ENCODE results near the gene TMEM222. TPM values are rescaled to one million over a fixed set of nuclear protein-coding genes. Genes with fewer than 3 reads are reported as not detected.

TMEM222 gene
- total and polyA plus RNA-seq, 2 experiments from 2014 or later, result 53.0 to 59.0 TPM

- Histone ChIP-seq H3K27me3 (replicated peaks; ENCODE audit: insufficient read depth) (no peaks in the 10 kb centered on the region), H3K9me2 (ENCODE audit: insufficient read depth) (no peaks in the 10 kb centered on the region), H3K4me2 (ENCODE audit: unreplicated experiment) (no peak overlapping the region), H3K9me3 (ENCODE audit: low read depth) (no peaks in the 10 kb centered on the region), H3K36me3 (ENCODE audit: low read depth) (peaks cover 5% of the 10 kb centered on the region; the same call in 1 of the 2 replicates), H3K79me2 (ENCODE audit: insufficient read depth) (peaks cover 15% of the 10 kb centered on the region), H3F3A (ENCODE audit: insufficient read depth) (no peaks in the 10 kb centered on the region), H3K4me1 (ENCODE audit: insufficient read depth) (peaks cover 7% of the 10 kb centered on the region; the same call in 1 of the 2 replicates), H3K9ac (no peak overlapping the region), H3K27ac (no peak overlapping the region), H4K20me1 (ENCODE audit: insufficient read depth) (no peaks in the 10 kb centered on the region), H3K4me3 (no peak overlapping the region), H2AFZ (no peak overlapping the region)
- WGBS, 2 experiments (ENCODE audit: low coverage in 1 of 2, low lambda C conversion rate in 2 of 2, missing lambda C conversion rate in 2 of 2), result 89 to 95% methylated on average over 16 to 21 of the region's 21 CpGs
- in situ Hi-C loops (cut with MboI), result no loop called here
- DNase-seq, result no peak
- TF ChIP-seq EZH2phosphoT487 (IDR thresholded peaks at IDR 0.05; ENCODE audit: insufficient read depth, low read depth), result no peak
- TF ChIP-seq EZH2 (IDR thresholded peaks at IDR 0.05; ENCODE audit: insufficient read depth, poor library complexity, severe bottlenecking), result no peak
Measured at GRCh38 chr1:27361044-27361402, 39.1 kb downstream of the TMEM222 start.

- Histone ChIP-seq H2AFZ (no peak overlapping the region), H3K27ac (no peak overlapping the region), H3K79me2 (ENCODE audit: insufficient read depth) (peaks cover 15% of the 10 kb centered on the region), H3K4me3 (no peak overlapping the region), H4K20me1 (ENCODE audit: insufficient read depth) (no peaks in the 10 kb centered on the region), H3K9me2 (ENCODE audit: insufficient read depth) (no peaks in the 10 kb centered on the region), H3K36me3 (ENCODE audit: low read depth) (peaks cover 5% of the 10 kb centered on the region; the same call in 1 of the 2 replicates), H3K9me3 (ENCODE audit: low read depth) (no peaks in the 10 kb centered on the region), H3F3A (ENCODE audit: insufficient read depth) (no peaks in the 10 kb centered on the region), H3K4me1 (ENCODE audit: insufficient read depth) (peaks cover 7% of the 10 kb centered on the region; the same call in 1 of the 2 replicates), H3K9ac (no peak overlapping the region), H3K27me3 (replicated peaks; ENCODE audit: insufficient read depth) (no peaks in the 10 kb centered on the region), H3K4me2 (ENCODE audit: unreplicated experiment) (no peak overlapping the region)
- TF ChIP-seq EZH2phosphoT487 (IDR thresholded peaks at IDR 0.05; ENCODE audit: insufficient read depth, low read depth) (no peak), EZH2 (IDR thresholded peaks at IDR 0.05; ENCODE audit: insufficient read depth, poor library complexity, severe bottlenecking) (no peak)
- WGBS, 2 experiments (ENCODE audit: low coverage in 1 of 2, low lambda C conversion rate in 2 of 2, missing lambda C conversion rate in 2 of 2), result 98% methylated on average over 6 to 8 of the region's 8 CpGs
- in situ Hi-C loops (cut with MboI), result no loop called here
- no peak for DNase-seq
Measured at GRCh38 chr1:27361553-27361952, 39.6 kb downstream of the TMEM222 start.

GRCh38 chr1:27363766-27364695, 42.1 kb downstream of the TMEM222 start:
- in situ Hi-C loops (cut with MboI), result no loop called here
- TF ChIP-seq EZH2 (IDR thresholded peaks at IDR 0.05; ENCODE audit: insufficient read depth, poor library complexity, severe bottlenecking) (no peak), EZH2phosphoT487 (IDR thresholded peaks at IDR 0.05; ENCODE audit: insufficient read depth, low read depth) (no peak)
- 81 to 84% methylated on average over 25 to 26 of the region's 26 CpGs for WGBS, 2 experiments (ENCODE audit: low coverage in 1 of 2, low lambda C conversion rate in 2 of 2, missing lambda C conversion rate in 2 of 2)

GRCh38 chr1:27364696-27365371, 42.9 kb downstream of the TMEM222 start:
- DNase-seq, result no peak
- H2AFZ ChIP-seq, result peak overlapping the region; percentile 69
- peak overlapping the region; percentile 88 for H3K4me2 ChIP-seq (ENCODE audit: unreplicated experiment)
- TF ChIP-seq EZH2 (IDR thresholded peaks at IDR 0.05; ENCODE audit: insufficient read depth, poor library complexity, severe bottlenecking) (no peak), EZH2phosphoT487 (IDR thresholded peaks at IDR 0.05; ENCODE audit: insufficient read depth, low read depth) (no peak)
- H3K27ac ChIP-seq, result peak overlapping the region; percentile 97
- no peaks in the 10 kb centered on the region for H3K27me3 ChIP-seq (replicated peaks; ENCODE audit: insufficient read depth)
- H3K79me2 ChIP-seq (ENCODE audit: insufficient read depth), result peaks cover 15% of the 10 kb centered on the region
- in situ Hi-C loops (cut with MboI), result no loop called here
- H3K4me1 ChIP-seq (ENCODE audit: insufficient read depth), result peaks cover 15% of the 10 kb centered on the region
- H4K20me1 ChIP-seq (ENCODE audit: insufficient read depth), result no peaks in the 10 kb centered on the region
- H3K9ac ChIP-seq, result peak overlapping the region; percentile 99
- H3K9me2 ChIP-seq (ENCODE audit: insufficient read depth), result no peaks in the 10 kb centered on the region
- no peaks in the 10 kb centered on the region for H3F3A ChIP-seq (ENCODE audit: insufficient read depth)
- peak overlapping the region; percentile 77 for H3K4me3 ChIP-seq
- 55 to 59% methylated on average over 11 of the region's 11 CpGs for WGBS, 2 experiments (ENCODE audit: low coverage in 1 of 2, low lambda C conversion rate in 2 of 2, missing lambda C conversion rate in 2 of 2)
- H3K36me3 ChIP-seq (ENCODE audit: low read depth), result peaks cover 5% of the 10 kb centered on the region; the same call in 1 of the 2 replicates
- H3K9me3 ChIP-seq (ENCODE audit: low read depth), result no peaks in the 10 kb centered on the region

More at GRCh38 chr1:27363766-27364695, 42.1 kb downstream of the TMEM222 start:
- H3K4me1 ChIP-seq (ENCODE audit: insufficient read depth), result peaks cover 15% of the 10 kb centered on the region
- H2AFZ ChIP-seq, result no peak overlapping the region
- no peak overlapping the region; the same call in 1 of the 2 replicates for H3K4me3 ChIP-seq
- H3K9me3 ChIP-seq (ENCODE audit: low read depth), result no peaks in the 10 kb centered on the region
- H3F3A ChIP-seq (ENCODE audit: insufficient read depth), result no peaks in the 10 kb centered on the region
- no peaks in the 10 kb centered on the region for H4K20me1 ChIP-seq (ENCODE audit: insufficient read depth)
- peaks cover 5% of the 10 kb centered on the region; the same call in 1 of the 2 replicates for H3K36me3 ChIP-seq (ENCODE audit: low read depth)
- H3K9me2 ChIP-seq (ENCODE audit: insufficient read depth), result no peaks in the 10 kb centered on the region
- H3K27ac ChIP-seq, result no peak overlapping the region
- H3K27me3 ChIP-seq (replicated peaks; ENCODE audit: insufficient read depth), result no peaks in the 10 kb centered on the region
- H3K4me2 ChIP-seq (ENCODE audit: unreplicated experiment), result no peak overlapping the region
- H3K9ac ChIP-seq, result no peak overlapping the region
- DNase-seq, result no peak
- peaks cover 15% of the 10 kb centered on the region for H3K79me2 ChIP-seq (ENCODE audit: insufficient read depth)
